HL-60 (cell line): Measurements from ENCODE around the gene RIPK4.

ENCODE experiments used
- DNase-seq, 2 experiments: peaks; one replicate each; pipeline ENCODE4 v3.0.0-alpha.2; 2010 to 2020; ENCODE audit warnings: low read depth in 1 of 2, low spot score in 1 of 2
- H3K27ac ChIP-seq: fragments of 250-450 bp; sonication (Bioruptor Pico); replicated peaks from 2 replicates; pipeline ENCODE4 v1.5.1; 2020; ENCODE audit warnings: mild to moderate bottlenecking, moderate library complexity
- H3K27me3 ChIP-seq: fragments of 250-450 bp; sonication (Bioruptor Pico); 2 replicates; pipeline ENCODE4 v1.5.1; 2021; ENCODE audit warnings: mild to moderate bottlenecking, moderate library complexity; ENCODE audit not compliant: insufficient read depth, poor library complexity, severe bottlenecking
- H3K4me3 ChIP-seq: replicated peaks from 2 replicates; pipeline ENCODE4 v1.5.1; 2011; ENCODE audit warnings: mild to moderate bottlenecking, control low read depth, low read length; ENCODE audit not compliant: insufficient read depth
- GABPA ChIP-seq: IDR thresholded peaks from 2 replicates; pipeline ENCODE4 v1.6.1; 2012; ENCODE audit warnings: low read depth
- POLR2AphosphoS5 ChIP-seq: IDR thresholded peaks from 2 replicates; pipeline ENCODE4 v1.6.1; 2012; ENCODE audit warnings: low read depth
- REST ChIP-seq: IDR thresholded peaks from 2 replicates; pipeline ENCODE4 v1.6.1; 2012; ENCODE audit warnings: low read depth; ENCODE audit not compliant: insufficient replicate concordance
- SPI1 ChIP-seq: IDR thresholded peaks from 2 replicates; pipeline ENCODE4 v1.6.1; 2012; ENCODE audit warnings: low read depth, mild to moderate bottlenecking, borderline replicate concordance
- TF ChIP-seq, protein P1 (sequence below): IDR thresholded peaks from one replicate; pipeline ENCODE4 v1.5.1; 2011; ENCODE audit warnings: low read length, control low read depth, inconsistent platforms; ENCODE audit not compliant: insufficient read depth

Gene RIPK4

GRCh38 chr21:41771625-41771945, 4.7 kb upstream of the RIPK4 start:
- no peak for DNase-seq
- H3K27me3 ChIP-seq, result peaks cover 32% of the 10 kb centered on the region
- H3K4me3 ChIP-seq, result no peak overlapping the region
- no peak overlapping the region for H3K27ac ChIP-seq
- TF ChIP-seq REST (no peak), POLR2AphosphoS5 (no peak)

GRCh38 chr21:41770901-41771624, 4.2 kb upstream of the RIPK4 start:
- Histone ChIP-seq H3K4me3 (no peak overlapping the region), H3K27me3 (peaks cover 32% of the 10 kb centered on the region), H3K27ac (no peak overlapping the region)
- TF ChIP-seq REST, result no peak
- no peak for TF ChIP-seq POLR2AphosphoS5
- TF ChIP-seq GABPA, result no peak
- TF ChIP-seq, protein P1, sequence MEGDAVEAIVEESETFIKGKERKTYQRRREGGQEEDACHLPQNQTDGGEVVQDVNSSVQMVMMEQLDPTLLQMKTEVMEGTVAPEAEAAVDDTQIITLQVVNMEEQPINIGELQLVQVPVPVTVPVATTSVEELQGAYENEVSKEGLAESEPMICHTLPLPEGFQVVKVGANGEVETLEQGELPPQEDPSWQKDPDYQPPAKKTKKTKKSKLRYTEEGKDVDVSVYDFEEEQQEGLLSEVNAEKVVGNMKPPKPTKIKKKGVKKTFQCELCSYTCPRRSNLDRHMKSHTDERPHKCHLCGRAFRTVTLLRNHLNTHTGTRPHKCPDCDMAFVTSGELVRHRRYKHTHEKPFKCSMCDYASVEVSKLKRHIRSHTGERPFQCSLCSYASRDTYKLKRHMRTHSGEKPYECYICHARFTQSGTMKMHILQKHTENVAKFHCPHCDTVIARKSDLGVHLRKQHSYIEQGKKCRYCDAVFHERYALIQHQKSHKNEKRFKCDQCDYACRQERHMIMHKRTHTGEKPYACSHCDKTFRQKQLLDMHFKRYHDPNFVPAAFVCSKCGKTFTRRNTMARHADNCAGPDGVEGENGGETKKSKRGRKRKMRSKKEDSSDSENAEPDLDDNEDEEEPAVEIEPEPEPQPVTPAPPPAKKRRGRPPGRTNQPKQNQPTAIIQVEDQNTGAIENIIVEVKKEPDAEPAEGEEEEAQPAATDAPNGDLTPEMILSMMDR, result no peak
- TF ChIP-seq SPI1, result no peak
- no peak for DNase-seq

DNA sequence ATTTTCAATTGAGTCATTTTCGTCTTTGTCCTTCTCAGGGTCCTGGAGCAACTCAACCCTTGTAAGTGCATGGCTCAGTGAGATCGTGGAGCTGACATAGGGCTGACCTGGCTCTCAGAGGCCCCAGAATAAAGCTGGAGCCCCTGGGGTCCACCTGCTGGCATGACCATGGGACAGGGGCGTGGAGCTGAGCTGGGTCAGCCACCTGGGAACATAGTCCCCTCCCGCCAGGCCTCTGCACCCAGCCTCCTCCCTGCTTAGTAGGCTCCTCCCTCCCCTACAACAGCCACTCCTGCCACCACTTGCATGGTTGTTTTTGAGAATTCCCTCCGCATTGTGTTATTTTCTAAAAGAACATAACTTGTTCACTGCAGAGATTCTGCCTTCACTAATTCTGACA, 3.1 kb upstream of the RIPK4 start:
- Histone ChIP-seq H3K27ac (no peak overlapping the region), H3K4me3 (no peak overlapping the region), H3K27me3 (peaks cover 37% of the 10 kb centered on the region)
- no peak for TF ChIP-seq REST
- TF ChIP-seq, protein P1, result no peak
- TF ChIP-seq POLR2AphosphoS5, result no peak
- TF ChIP-seq SPI1, result no peak
- TF ChIP-seq GABPA, result no peak
- DNase-seq, result no peak
